ENCODE results near the gene EOLA2. TPM values are rescaled to one million over a fixed set of nuclear protein-coding genes. Genes with fewer than 3 reads are reported as not detected.
"Not testable (repeated sequence)": the region's sequence is repeated elsewhere in the genome, so short reads cannot be mapped to it uniquely, and the experiment has no call there.

Gene EOLA2
- total RNA-seq, 3 donors from 2014 or later (not counting 1 experiment from before 2014, with no cell fraction given): 80.9 to 94.9 (median 85.5) TPM

- Mint-ChIP-seq H3K27me3 (ENCODE audit: low read depth in 2 of 2) (no peaks in the 10 kb centered on the region), H3K9me3 (no peaks in the 10 kb centered on the region), H3K36me3 (peaks cover 7% of the 10 kb centered on the region), H3K27ac (no peak overlapping the region), H3K4me1 (no peaks in the 10 kb centered on the region), H3K4me3 (no peak overlapping the region)
- no peaks in the 10 kb centered on the region for H3K27me3 ChIP-seq (ENCODE audit: control insufficient read depth, insufficient read depth, low read length)
- H3K36me3 ChIP-seq (ENCODE audit: control insufficient read depth, insufficient read depth, low read length): peaks cover 17% of the 10 kb centered on the region
- ATAC-seq: no peak
- no peaks in the 10 kb centered on the region for H3K9me3 ChIP-seq (ENCODE audit: control insufficient read depth, insufficient read depth, low read length)
- no peak overlapping the region for H3K27ac ChIP-seq (ENCODE audit: low read length)
- TF ChIP-seq, protein P1, sequence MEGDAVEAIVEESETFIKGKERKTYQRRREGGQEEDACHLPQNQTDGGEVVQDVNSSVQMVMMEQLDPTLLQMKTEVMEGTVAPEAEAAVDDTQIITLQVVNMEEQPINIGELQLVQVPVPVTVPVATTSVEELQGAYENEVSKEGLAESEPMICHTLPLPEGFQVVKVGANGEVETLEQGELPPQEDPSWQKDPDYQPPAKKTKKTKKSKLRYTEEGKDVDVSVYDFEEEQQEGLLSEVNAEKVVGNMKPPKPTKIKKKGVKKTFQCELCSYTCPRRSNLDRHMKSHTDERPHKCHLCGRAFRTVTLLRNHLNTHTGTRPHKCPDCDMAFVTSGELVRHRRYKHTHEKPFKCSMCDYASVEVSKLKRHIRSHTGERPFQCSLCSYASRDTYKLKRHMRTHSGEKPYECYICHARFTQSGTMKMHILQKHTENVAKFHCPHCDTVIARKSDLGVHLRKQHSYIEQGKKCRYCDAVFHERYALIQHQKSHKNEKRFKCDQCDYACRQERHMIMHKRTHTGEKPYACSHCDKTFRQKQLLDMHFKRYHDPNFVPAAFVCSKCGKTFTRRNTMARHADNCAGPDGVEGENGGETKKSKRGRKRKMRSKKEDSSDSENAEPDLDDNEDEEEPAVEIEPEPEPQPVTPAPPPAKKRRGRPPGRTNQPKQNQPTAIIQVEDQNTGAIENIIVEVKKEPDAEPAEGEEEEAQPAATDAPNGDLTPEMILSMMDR (IDR thresholded peaks at IDR 0.05): no peak
- intact Hi-C loops (cut with micrococcal nuclease): loop anchor here (10.0 kb wide), 1 partner anchor 413 kb away; no protein-coding TSS in a partner anchor
- no peak for DNase-seq
- WGBS (ENCODE audit: insufficient coverage): 100% methylated on average over 1 of the region's 3 CpGs
- H3K4me1 ChIP-seq (ENCODE audit: control insufficient read depth, insufficient read depth, low read length): peaks cover 2% of the 10 kb centered on the region
- no peak overlapping the region for H3K4me3 ChIP-seq (ENCODE audit: low read length)
Observed at GRCh38 chrX:149948016-149948415, 9.7 kb upstream of the EOLA2 start.

GRCh38 chrX:149946932-149947331, 8.6 kb upstream of the EOLA2 start:
- not testable (repeated sequence) for H3K9me3 ChIP-seq (ENCODE audit: control insufficient read depth, insufficient read depth, low read length)

DNA sequence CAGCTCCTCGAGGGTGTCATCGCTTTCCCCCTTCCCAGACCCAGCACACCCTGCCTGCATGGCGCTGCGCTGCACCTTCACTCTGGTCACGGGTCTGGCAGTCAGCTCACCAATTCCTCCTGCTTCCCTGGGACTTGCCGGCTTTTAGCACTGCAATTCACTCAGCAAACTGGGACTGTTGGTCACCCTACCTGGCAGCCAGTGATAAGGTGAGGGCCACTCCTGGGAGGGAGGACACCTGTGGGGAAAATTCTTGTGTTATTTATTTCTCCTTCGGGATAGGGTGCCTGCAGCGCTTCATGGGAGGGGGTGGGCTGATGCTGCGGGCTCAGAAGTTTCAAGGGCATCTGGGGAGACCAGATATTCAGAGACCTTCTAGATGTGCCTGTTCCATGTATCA, 7.5 kb upstream of the EOLA2 start:
- DNase-seq; ATAC-seq; H3K36me3 Mint-ChIP-seq; H3K9me3 ChIP-seq (ENCODE audit: control insufficient read depth, insufficient read depth, low read length); H3K9me3 Mint-ChIP-seq; H3K4me1 ChIP-seq (ENCODE audit: control insufficient read depth, insufficient read depth, low read length); H3K27me3 Mint-ChIP-seq (ENCODE audit: low read depth in 2 of 2); H3K27ac Mint-ChIP-seq; H3K4me1 Mint-ChIP-seq; H3K27ac ChIP-seq (ENCODE audit: low read length); H3K4me3 ChIP-seq (ENCODE audit: low read length); H3K4me3 Mint-ChIP-seq; H3K27me3 ChIP-seq (ENCODE audit: control insufficient read depth, insufficient read depth, low read length): not testable (repeated sequence)
- no CpG with 5 or more reads among the region's 9 CpGs for WGBS (ENCODE audit: insufficient coverage)
- intact Hi-C loops (cut with micrococcal nuclease): loop anchor here (10.0 kb wide), 1 partner anchor 411 kb away; no protein-coding TSS in a partner anchor
- peaks cover 14% of the 10 kb centered on the region for H3K36me3 ChIP-seq (ENCODE audit: control insufficient read depth, insufficient read depth, low read length)

More at GRCh38 chrX:149946932-149947331, 8.6 kb upstream of the EOLA2 start:
- intact Hi-C loops (cut with micrococcal nuclease): loop anchor here (10.0 kb wide), 1 partner anchor 412 kb away; no protein-coding TSS in a partner anchor
- H3K4me1 ChIP-seq (ENCODE audit: control insufficient read depth, insufficient read depth, low read length); H3K4me3 Mint-ChIP-seq; H3K4me3 ChIP-seq (ENCODE audit: low read length); H3K9me3 Mint-ChIP-seq; H3K4me1 Mint-ChIP-seq; DNase-seq; H3K36me3 Mint-ChIP-seq; H3K27me3 Mint-ChIP-seq (ENCODE audit: low read depth in 2 of 2); H3K27me3 ChIP-seq (ENCODE audit: control insufficient read depth, insufficient read depth, low read length); ATAC-seq; H3K27ac Mint-ChIP-seq; H3K27ac ChIP-seq (ENCODE audit: low read length): not testable (repeated sequence)
- H3K36me3 ChIP-seq (ENCODE audit: control insufficient read depth, insufficient read depth, low read length): peaks cover 17% of the 10 kb centered on the region
- WGBS (ENCODE audit: insufficient coverage): no CpG with 5 or more reads among the region's 3 CpGs

DNA sequence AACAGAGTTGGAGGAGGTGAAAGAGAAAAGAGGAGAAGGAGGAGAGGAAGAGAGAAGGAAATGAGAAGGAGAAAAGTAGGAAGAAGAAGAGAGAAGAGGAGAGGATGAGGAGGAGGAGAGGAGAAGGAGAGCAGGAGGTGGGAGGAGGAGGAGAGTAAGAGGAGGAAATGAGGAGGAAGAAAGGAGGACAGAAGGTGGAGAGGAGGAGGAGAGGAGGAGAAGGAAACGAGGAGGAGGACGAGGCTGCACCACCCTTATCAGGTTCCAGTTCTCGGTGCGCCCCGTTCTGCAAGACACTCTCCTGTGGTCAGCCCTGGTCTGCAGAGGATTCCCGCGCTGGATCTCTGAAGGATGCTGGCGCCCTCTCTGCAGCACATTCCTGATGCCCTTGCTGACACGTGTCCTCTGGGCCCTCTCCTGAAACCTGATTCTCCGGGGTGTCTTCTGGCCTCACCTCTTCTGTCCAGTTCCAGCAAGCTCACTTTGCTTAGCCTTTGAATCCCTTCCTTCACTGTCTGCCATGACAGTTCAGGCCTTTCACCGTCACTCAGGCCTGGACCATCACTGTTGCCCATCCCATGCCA, 6.9 kb upstream of the EOLA2 start:
- not testable (repeated sequence) for H3K27ac ChIP-seq (ENCODE audit: low read length); H3K4me3 Mint-ChIP-seq; H3K36me3 Mint-ChIP-seq; H3K27me3 Mint-ChIP-seq (ENCODE audit: low read depth in 2 of 2); H3K9me3 Mint-ChIP-seq; H3K27me3 ChIP-seq (ENCODE audit: control insufficient read depth, insufficient read depth, low read length); DNase-seq; H3K27ac Mint-ChIP-seq; H3K4me1 ChIP-seq (ENCODE audit: control insufficient read depth, insufficient read depth, low read length); H3K4me3 ChIP-seq (ENCODE audit: low read length); H3K4me1 Mint-ChIP-seq; H3K9me3 ChIP-seq (ENCODE audit: control insufficient read depth, insufficient read depth, low read length); ATAC-seq
- 98% methylated on average over 9 of the region's 11 CpGs for WGBS (ENCODE audit: insufficient coverage)
- intact Hi-C loops (cut with micrococcal nuclease): loop anchor here (10.0 kb wide), 1 partner anchor 410 kb away; no protein-coding TSS in a partner anchor
- peaks cover 11% of the 10 kb centered on the region for H3K36me3 ChIP-seq (ENCODE audit: control insufficient read depth, insufficient read depth, low read length)

DNA sequence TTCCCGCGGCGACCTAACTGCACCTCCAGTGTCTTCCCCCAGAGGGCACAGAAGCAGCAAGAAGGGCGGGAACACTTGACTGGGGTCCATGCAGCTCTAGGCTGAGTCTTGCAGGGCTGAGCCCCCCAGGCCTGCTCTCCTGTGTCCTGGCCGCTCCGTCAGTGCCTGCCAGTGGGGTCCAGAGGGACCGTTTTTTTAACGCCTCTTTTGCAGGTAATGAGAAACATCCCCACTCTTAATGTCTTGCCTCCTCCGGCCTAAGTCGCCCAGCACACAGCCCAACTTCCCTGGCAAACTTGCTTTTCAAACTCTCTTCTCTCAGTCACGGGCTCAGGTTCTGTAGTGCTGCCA, 2.4 kb upstream of the EOLA2 start:
- H3K36me3 ChIP-seq (ENCODE audit: control insufficient read depth, insufficient read depth, low read length); H3K36me3 Mint-ChIP-seq; ATAC-seq; H3K9me3 ChIP-seq (ENCODE audit: control insufficient read depth, insufficient read depth, low read length); H3K27me3 Mint-ChIP-seq (ENCODE audit: low read depth in 2 of 2); H3K27me3 ChIP-seq (ENCODE audit: control insufficient read depth, insufficient read depth, low read length); H3K9me3 Mint-ChIP-seq; DNase-seq: not testable (repeated sequence)
- intact Hi-C loops (cut with micrococcal nuclease): loop anchor here (2.0 to 10.0 kb wide), 2 partner anchors 406 to 756 kb away; no protein-coding TSS in a partner anchor
- H3K4me3 Mint-ChIP-seq: peak overlapping the region; percentile 92
- H3K4me1 Mint-ChIP-seq: peaks cover 8 to 14% of the 10 kb centered on the region in 2 donors
- Histone ChIP-seq H3K4me1 (ENCODE audit: control insufficient read depth, insufficient read depth, low read length) (peaks cover 16% of the 10 kb centered on the region), H3K27ac (ENCODE audit: low read length) (peak overlapping the region; percentile 50), H3K4me3 (ENCODE audit: low read length) (peak overlapping the region; percentile 10)
- WGBS (ENCODE audit: insufficient coverage): 16% methylated on average over 6 of the region's 11 CpGs
- H3K27ac Mint-ChIP-seq: peak overlapping the region; percentile 91 to 99
